GM19351 (cell line): ENCODE results near the gene PRRG1.
"Not testable (repeated sequence)": the region's sequence is repeated elsewhere in the genome, so short reads cannot be mapped to it uniquely, and the experiment has no call there.

ENCODE experiments used
- ATAC-seq: cut with Tn5 transposase; IDR thresholded peaks from one replicate; pipeline ENCODE4 v1.9.1; 2021; ENCODE audit warnings: mild to moderate bottlenecking, moderate library complexity; ENCODE audit not compliant: unreplicated experiment

PRRG1 gene

DNA sequence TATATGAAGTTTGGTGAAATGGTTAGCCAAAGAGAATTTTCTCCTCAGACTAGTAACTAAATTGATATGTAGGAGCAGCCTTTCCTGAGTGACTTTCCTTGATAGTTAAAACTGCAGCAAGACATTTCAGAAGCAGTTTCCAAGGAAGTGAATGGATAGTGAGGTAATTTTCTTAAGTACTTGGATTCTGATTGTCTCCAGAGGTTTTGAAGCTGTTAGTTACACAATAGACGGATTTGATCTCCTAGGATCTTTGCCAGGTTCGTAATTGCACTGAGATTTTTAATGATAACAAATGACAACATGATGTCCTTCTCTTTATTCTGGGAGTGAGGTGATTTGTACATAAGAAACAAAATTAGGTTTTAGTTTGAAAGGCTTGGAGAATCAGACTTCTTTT lies 29.2 kb downstream of the PRRG1 start:
- no peak for ATAC-seq

DNA sequence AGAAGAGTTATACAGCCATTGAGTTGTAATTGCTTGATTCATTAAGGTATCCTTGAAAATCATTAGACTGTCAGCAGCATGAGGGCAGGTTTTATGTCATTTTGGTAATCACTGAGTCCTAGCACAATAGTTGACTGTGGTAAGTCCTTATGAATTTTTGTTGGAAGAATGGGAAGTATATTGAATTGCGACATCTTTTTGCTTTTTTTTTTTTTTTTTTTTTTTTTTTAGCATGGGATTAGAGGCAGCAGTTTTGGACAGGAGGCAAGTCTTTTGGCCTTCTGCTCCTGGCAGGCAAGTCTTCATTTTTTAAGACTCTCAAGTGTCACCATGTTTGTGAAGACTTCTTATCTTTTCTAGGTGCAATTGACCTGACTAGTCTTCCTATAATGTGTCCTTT lies 29.7 kb downstream of the PRRG1 start:
- no peak for ATAC-seq

DNA sequence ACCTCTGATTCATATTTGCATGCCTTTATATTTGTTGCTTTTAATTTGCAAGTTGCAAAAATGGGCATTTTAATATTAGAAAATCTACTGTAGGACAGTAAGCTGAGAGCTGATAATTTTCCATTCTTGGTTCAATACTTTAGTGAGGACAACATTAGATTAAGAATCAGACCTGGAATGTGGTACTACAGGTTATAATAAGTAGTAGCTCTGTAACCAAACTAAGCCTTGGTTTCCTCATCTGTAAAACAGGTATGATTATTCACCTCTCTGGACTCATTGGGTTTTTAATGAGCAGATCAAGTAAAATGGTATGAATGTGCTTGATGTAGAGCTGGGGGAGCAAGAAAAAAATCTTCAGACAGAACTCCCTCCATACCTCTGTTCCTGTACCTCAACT lies 31.1 kb downstream of the PRRG1 start:
- ATAC-seq, result no peak

DNA sequence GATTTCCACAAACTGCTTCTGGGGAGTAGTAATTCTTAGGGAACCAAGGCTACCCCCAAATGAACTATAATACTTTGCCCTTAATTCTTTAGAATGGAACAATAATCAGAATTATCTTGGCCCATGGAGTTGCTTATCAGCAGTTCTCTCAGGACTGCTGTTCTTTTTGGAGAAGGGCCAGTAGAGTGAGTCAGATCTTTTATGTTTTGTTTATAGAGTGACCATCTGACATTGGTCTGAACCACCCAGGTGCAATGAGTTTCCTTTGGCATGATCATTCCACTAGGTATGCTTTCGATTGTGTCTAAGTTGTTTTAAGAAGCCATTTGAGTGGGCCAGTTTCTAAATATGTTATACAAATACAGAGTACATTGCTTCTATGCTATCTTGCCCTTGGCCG lies 31.8 kb downstream of the PRRG1 start:
- ATAC-seq, result no peak

DNA sequence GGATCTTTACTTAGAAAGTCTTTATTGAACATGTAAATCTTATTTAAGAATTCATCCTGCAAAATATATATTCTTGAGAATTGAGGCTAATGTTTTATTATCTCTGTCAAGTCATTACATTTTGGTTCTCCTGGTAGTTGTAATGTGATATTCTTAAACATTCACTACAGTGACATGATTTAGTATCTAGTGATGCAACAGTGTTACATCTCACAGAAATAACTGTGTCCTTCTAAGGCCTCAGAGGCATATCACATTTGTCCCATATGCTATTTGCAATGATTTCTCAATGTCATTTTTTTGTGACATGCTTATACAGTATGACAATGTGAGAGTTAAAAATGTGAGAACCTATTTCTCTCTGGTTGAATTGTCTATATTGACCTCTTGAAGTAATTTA lies 34.1 kb downstream of the PRRG1 start:
- ATAC-seq, result no peak

DNA sequence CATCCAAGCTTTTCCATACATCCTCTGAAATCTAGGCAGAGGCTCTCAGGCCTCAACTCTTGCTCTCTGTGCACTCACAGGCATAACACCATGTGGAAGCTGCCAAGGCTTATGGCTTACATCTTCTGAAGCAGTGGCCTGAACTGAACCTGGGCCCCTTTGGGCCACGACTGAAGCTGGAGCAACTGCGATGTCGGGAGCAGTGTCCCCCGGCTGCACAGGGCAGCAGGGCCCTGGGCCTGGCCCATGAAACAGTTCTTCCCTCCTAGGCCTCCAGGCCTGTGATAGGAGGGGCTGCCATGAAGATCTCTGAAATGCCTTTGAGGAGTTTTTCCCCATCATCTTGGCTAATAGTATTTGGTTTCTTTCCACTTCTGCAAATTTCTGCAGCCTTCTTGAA lies 39.2 kb downstream of the PRRG1 start:
- no peak for ATAC-seq

DNA sequence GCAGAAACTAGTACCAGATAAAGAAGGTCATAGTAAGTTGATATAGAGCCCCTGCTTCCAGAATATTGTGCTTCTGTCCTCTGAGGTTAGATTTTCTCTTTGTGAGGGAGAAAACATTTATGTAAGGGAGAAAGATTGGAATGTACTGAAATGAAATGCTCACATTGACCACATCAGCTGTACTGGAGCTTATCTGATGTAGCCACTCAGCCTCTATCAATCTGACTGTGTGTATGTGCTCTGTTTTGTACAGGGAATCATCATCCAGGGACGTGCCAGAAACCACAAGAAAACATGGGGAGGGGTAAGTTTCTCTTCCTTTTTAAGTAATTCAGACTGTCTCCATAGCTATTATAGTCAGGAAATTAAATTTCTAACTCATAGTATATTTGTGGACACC lies 56.8 kb downstream of the PRRG1 start:
- no peak for ATAC-seq

DNA sequence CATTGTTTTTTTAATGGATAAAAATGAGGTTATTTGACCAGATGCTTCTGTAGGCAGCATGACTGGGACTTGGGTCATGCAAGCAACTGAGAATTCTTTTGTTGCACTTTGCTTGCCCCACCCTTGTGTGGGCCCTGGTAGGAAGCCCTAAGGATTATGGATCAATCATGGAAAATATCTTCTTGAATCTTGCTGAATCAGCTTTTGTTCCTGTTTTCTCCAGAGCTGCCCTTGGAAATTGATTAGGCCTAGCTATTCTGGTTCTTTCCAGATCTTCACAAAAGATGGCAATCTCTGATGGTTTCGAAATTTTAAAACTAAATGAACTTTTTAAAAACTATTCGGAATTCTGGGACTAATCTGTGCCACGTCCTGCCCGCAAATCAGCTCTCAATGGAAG lies 58.6 kb downstream of the PRRG1 start:
- ATAC-seq, result no peak

DNA sequence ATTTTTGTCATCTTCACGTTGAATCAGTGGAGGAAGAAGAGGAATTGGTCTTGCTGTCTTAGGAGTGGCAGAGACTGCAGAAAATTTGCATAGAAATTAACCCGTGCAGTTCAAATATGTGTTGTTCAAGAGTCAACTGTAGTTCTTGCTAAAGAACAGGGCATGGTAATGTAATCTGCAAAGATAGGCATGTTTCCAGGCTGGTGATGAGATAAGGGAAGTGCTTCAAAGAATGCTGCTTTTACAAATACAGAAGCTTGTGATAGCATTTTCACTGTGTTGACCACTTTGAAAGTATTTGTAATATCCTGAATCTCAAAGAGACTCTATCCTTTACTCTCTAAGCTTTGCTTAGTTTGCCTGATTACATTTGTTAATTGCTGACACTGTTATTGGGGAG lies 60.1 kb downstream of the PRRG1 start:
- ATAC-seq, result no peak

DNA sequence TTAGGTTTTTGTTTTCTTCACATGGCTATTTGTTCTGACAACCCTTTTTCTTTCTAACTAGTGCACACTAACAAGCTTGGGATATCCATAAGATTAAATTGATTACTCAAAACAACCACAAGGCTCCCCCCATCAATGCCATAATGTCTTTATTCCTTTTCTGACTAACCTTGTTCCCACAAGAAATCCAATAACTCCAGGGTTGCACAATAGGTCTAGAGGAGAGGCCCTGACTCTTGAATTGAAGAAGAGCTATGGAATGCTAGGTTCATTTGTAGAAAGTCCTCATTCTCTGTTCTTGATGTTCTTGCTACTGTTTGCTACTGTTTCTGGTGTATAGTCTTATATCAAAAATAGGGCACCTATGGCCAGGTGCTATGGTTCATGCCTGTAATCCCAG lies 71.0 kb downstream of the PRRG1 start:
- no peak for ATAC-seq

DNA sequence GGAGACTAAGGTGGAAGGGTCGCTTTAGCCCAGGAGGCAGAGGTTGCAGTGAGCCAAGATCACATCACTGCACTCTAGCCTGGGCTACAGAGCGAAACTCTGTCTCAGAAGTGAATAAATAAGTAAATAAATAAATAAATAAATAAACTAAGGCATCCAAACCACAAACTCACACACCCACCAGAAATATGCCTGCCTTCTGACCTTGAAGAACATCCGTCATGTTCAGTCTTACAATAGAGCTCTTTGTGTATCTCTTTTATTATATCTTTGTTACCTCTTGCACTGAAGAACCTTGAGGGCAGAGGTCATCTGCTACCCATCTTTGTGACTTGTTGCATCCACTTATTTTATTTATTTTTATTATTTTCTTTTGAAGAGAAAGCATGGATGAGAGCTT lies 71.6 kb downstream of the PRRG1 start:
- no peak for ATAC-seq

DNA sequence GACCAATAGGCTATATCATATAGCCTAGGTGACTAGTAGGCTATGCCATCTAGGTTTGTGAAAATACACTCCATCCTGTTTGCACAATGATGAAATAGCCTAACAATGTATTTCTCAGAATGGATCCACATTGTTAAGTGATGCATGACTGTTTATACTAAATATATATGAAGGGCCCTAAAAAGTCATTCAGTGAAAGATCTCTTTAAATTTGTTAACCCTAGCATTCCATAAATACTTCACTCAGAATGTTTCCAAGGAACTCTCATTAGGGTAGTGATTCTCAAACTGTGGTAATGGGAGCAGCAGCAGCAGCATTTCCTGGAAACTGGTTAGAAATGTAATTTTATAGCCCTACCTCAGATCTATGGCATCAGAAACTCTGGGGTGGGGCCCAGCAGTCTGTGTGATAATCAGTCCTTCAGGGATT lies 74.9 kb downstream of the PRRG1 start:
- ATAC-seq, result no peak

DNA sequence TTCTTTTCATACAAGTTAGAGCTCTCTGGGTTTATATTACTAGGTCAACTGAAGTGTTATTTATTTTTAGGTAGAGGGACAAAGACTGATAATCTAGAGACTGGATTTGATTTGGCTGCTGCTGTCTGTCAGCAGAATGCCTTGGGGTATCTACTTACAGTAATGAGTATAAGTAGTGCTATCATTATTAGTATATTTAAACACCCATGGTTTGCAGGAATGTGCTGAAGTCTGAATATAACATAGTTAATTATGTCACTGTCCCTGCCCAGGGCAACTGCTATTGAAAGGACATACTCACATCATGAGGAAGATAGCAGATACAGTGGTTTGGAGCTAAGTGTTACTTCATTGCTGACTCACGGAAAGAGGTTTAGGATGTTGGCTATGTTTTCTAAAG lies 76.2 kb downstream of the PRRG1 start:
- no peak for ATAC-seq

DNA sequence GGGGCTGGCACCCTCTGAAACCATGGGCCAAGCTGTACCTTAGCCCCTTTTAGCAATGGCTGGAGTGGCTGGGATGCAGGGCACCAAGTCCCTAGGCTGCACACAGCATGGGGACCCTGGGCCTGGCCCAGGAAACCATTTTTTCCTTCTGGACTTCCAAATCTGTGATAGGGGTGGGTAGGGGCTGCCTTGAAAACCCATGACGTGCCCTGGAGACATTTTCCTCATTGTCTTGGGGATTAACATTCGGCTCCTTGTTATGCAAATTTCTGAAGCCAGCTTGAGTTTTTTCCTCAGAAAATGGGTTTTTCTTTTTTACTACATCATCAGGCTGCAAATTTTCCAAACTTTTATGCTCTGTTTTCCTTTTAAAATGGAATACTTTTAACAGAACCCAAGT lies 79.8 kb downstream of the PRRG1 start:
- not testable (repeated sequence) for ATAC-seq

DNA sequence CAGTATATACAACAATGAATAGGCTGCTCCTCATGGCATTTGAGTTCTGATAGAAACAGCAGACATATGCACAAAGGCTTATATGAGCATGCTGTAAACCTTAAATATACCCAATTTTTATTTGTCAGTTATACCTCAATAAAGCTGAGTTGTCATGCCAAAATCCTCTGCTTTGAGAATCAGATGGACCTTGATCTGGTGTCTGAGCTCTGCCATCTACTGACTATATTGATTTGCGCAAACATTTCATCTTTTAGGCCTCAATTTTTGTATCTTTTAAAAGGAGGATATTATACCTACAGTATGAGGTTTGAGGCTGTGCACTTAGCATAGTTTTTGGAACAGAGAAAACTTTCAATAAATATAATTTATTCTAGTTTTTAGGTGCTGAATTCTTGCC lies 85.2 kb downstream of the PRRG1 start:
- ATAC-seq, result no peak

DNA sequence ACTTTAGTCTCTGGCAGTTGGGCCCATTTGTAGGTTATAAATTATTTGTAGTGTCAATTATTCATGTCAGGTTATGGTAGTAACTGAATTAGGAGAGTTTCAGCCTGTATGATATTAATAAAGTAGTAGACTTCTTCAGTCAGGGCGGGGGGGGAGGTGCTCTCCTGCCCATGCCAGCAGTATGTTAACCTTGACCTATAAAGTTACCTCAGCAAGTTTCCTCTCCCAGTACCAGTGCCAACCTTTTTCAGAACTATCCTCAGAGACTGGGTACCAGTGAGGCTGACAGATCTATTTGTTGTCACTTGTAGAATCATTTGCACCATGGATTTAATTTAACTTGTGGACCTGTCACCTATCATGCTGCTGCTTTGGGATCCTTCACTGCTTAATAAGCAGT lies 88.0 kb downstream of the PRRG1 start:
- ATAC-seq, result no peak

DNA sequence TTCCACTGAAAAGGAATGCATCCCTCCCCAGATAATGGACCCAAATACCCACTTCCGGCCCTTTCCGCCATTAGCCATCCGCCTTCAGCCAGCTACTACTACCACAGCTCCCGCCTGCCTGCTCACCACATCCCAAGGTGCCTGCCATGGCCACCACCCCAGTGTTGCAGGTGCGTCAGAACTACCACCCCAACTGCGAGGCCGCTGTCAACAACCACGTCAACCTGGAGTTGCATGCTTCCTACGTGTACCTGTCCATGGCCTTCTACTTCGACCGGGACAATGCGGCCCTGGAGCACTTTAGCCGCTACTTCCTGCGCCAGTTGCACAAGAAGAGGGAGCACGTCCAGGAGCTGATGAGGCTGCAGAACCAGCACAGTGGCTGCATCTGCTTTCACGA lies 92.2 kb downstream of the PRRG1 start:
- no peak for ATAC-seq

DNA sequence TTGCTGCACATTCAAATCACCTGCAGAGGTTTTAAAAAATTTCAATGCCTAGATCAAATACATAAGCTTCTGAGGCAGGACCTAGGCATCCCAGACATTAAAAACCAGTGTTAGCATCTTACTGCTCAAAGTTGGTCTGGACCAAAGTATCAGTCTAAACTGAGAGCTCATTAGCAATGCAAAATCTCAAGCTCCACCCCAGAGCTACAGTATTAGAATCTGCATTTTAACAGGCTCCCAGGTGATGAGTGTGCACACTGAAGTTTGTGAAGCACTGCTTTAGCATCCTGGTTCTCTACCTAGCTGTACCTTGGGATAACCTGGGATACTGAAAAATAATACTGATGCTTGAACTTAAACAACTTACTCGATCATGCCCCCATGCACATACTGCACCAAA lies 96.0 kb downstream of the PRRG1 start:
- no peak for ATAC-seq

DNA sequence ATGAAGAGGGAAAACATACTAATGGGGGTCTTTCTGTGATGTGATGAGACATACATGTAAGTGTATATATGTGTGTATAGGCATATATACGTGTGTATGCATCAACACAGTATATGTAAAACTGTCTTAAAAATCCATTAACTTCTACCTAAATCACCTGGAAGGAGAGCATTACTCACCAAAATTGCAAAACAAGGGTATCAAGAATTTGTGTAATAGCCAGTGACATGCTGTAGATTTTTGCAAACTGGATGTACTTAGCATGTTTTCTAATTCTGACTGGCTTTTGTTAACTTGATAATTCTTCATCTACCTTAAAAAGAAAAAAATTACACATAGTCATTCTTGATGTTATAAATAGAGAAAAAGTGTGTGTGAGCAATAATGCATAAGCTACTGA lies 104.7 kb downstream of the PRRG1 start:
- no peak for ATAC-seq

DNA sequence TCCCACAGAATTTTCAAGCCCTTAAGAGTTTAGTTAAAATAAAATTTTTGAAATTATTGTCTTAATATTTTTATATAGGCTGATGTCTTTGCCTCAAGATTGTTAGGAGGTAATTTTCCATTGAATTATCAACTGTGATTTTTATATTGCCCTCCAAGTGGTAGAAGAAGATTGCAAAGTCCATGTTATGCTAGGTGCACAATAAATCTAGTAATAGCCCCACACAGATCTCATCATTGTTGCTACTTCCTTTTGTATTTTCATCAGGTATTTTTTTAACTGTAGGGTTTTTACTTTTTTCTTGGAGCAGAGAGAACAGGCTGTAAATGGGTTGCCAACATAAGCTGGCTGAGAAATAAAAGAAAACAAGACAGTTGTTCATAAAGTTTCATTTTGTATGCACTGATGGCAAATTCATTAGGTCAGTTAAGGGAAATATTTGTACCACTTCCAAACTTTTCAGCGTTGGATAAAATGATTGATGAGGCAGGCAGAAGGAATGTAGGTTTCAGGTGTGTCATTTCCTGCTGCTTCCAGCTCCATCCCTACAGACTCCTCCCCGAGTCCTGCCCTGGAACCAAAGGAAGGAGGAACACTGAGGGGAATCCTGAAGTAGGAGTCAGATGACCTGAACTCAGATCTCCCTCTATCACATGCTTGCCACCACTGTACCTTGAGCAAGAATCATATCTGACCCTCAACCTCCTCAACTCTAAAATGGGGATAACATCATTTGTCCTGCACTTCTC lies 105.5 kb downstream of the PRRG1 start:
- no peak for ATAC-seq

DNA sequence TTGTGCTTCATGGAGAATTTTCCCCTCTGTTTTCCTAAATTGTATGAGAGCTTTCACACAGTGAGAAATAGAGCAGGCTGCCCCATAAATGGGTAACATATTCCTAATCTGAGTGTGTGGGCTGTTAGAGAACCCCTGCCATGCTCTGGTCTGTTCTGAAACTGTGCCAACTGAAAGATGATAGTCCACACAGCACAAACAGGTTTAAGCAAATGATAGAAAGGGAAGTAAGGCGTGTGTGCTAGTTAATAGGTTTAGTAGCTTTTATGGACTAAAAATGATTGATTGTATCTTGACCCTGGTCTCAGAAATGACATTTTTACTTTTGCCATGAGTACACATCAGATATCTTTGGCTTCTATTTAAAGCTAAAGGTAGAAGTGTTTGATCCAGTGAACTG lies 106.2 kb downstream of the PRRG1 start:
- no peak for ATAC-seq

DNA sequence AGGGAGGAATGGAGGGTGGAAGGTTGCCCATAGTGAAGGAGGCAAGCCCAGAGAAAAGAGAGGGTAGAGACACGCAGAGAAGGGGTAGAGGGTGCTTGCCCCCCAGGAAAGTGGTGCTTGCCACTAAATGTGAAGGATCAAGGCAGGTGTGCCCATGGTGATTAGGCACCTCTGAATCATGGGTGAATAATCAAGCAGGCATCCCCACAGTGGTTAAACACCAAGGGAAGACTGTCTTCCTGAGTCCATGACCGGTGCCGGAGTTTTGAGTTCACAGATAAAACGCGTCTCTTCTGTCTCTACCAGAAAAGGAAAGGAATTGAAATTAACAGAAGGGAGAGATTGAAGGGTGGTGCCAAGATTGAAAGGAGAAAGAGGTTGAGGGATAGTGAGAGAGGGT lies 111.1 kb downstream of the PRRG1 start:
- ATAC-seq, result not testable (repeated sequence)

DNA sequence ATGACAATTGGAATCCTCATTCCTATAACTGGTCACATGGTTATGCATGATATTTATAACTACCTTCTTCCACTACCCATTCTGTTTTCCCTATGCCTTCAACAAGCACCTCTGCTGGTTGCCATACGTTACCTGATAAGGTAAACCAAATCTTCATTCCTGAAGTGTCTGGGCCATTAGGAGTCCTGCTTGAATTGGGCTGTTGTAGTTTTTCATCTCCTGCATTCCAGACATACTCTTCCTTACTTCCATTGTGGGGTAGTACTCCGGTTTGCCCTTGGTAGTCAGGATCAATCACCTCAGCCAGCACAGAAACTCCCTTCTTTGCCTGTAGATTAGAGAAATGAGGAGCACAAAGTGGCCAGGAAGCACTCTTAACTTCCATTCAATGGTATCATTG lies 113.2 kb downstream of the PRRG1 start:
- no peak for ATAC-seq
